Occipital lobe (tissue), 2 donors: ENCODE data around the gene CLIP2. TPM values are rescaled to one million over a fixed set of nuclear protein-coding genes. Genes with fewer than 3 reads are reported as not detected.
"Not testable (repeated sequence)": the region's sequence is repeated elsewhere in the genome, so short reads cannot be mapped to it uniquely, and the experiment has no call there.

Experiments
- DNase-seq: peaks from one replicate; lab custom pipeline; 2025; lab: John Stamatoyannopoulos, UW
- total RNA-seq: library from RNA; depleted of rRNA; stranded (reverse); fragments of >200 nt; gene quantifications from one replicate; pipeline ENCODE4 v1.2.3, GENCODE V29; 2014

CLIP2 gene
- total RNA-seq, 1 donor from 2014 or later, result 105 TPM

DNA sequence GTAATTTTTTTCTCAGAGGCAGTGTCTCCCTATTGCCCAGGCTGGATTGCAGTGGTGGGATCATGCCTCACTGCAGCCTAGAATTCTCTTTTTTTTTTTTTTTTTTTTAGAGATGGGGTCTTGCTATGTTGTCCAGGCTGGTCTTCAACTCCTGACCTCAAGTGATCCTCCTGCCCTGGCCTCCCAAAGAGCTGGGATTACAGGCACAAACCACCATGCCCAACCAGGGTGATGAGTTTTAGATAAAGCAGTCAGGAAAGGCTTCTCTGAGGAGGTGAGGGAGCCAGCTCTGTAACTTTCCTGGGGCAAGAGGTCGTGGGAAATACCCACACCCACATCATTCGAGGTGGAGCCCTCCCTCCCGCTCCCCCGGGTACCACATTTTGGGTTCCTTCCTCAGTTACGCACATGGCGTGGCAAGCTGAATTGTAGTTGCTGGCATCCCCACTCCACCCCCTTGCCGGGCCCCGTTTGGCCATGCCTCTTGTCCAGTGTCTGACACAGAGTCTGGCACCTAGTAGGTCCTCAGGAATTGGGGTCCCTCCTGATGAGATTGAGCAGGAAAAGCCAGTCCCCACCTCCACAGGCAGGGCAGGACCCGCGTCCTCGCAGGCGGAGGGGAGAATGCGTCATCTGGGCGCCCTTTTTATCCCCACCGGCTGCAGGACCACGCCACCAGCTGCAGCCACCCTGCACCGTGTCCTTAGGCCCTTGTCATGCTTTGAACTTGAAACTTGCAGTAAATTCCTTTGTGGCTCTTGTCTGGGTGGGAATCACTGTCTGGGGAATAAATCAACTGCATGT is 43.4 kb downstream of the CLIP2 start:
- no peak for DNase-seq

DNA sequence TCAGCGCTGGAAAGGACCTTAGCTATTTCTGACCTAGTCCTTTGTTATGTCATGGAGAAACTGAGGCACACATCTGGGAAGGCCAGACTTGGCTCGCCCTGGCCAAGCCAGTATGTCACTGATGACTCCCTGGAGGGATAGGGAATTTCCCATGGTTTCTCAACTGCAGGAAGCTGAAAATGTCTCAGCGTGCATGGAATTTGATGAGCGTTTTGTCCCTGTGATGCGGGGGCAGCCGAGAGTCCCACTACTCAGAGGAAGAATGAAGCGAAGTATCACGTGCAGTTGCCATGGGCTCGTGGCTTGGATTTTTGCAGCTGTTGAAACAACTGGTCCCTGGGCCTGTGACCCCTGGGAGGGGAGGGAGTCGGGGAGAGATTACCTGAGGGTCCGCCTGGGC is 44.8 kb downstream of the CLIP2 start:
- DNase-seq, result no peak

DNA sequence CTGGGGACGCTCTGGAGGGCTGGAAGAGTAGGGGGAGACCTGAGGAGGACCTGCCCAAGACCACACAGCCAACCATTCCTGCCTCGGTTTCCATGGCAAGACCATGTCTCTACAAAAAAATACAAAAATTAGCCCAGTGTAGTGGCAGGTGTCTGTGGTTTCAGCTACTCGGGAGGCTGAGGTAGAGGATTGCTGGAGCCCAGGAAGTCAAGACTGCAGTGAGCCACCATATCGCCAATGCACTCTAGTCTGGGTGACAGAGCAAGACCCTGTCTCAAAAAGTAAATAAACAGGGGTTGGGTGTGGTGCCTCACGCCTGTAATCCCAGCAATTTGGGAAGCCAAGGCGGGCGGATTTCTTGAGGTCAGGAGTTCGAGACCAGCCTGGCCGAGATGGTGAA is 48.7 kb downstream of the CLIP2 start:
- no peak for DNase-seq

DNA sequence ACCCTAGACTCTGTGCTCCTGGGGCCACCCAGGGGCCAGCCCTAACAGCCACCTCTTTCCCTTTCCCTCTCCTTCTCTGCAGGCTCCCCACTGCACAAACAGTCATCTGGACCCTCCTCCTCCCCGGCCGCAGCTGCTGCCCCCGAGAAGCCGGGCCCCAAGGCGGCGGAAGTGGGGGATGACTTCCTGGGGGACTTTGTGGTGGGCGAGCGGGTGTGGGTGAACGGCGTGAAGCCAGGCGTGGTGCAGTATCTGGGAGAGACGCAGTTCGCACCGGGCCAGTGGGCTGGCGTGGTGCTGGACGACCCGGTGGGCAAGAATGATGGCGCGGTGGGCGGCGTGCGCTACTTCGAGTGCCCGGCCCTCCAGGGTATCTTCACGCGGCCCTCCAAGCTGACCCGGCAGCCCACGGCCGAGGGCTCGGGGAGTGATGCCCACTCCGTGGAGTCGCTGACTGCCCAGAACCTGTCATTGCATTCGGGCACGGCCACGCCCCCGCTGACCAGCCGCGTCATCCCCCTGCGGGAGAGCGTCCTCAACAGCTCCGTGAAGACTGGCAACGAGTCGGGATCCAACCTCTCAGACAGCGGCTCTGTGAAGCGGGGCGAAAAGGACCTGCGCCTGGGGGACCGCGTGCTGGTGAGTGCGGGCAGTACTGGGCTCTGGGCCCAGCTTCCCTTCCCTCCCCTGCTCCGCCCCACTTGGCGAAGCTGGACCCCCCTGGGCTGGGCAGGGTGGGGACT is 49.3 kb downstream of the CLIP2 start:
- DNase-seq, result no peak

DNA sequence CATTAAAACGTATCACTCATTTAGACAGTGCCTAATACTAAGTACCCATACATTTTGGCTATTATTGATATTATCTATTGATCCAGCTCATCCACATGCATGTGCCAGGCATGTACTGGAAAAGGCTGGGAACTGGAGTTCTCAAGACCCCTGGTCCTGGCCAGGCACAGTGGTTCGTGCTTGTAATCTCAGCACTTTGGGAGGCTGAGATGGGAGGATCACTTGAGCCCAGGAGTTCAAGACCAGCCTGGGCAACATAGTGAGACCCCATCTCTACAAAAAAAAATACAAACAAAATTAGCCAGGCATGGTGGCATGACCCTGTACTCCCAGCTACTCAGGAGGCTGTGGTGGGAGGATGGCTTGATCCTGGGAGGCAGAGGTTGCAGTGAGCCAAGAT is 50.4 kb downstream of the CLIP2 start:
- not testable (repeated sequence) for DNase-seq

DNA sequence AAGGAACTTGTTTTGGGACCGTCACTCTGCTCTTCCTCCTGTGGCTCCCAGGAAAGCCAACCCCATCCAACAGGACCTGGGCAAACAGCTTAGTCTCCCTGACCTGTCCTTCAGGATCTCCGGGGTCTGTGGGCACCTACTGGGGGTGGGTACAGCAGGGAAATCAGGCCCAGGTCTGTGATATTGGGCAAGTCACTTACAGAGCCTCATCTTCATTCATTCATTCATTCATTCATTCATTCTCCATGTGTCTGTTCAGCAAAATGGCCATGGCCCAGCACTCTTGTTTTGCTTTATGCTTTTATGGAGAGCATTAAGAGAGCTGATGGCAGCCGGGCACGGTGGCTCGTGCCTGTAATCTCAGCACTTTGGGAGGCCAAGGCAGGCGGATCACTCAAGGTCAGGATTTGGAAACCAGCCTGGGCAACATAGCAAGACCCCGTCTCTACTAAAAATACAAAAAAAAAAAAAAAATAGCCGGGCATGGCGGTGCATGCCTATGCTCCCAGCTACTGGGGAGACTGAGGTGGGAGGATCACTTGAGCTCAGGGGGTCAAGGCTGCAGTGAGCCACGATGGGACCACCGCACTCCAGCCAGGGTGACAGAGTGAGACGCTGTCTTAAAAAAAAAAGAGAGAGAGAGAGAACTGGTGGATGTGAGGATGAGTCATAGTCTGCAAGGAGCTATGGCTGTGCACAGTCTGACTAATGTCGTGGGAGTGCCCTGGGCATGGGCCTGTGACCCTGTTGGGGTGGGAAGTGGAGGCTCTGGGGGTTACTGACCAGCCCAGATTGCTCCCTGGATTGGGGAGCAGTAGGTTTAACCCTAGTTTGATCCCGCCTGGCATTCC is 54.3 kb downstream of the CLIP2 start:
- DNase-seq, result peak; percentile 11

DNA sequence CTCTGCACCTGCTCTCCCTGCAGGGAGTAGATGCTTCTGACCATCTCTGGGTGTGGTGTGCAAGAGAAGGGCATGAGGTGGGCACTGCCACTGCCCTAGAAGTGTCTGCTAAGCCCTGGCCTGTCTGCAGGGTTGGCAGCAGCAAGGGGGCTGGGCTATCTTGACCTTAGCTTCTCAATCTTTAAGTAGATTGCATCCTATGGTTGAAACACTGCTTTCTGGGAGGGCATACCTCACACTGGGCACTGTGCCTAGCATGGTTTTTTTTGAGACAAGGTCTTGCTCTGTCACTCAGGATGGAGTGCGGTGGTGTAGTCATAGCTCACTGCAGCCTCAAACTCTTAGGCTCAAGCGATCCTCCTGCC is 54.9 kb downstream of the CLIP2 start:
- no peak for DNase-seq

DNA sequence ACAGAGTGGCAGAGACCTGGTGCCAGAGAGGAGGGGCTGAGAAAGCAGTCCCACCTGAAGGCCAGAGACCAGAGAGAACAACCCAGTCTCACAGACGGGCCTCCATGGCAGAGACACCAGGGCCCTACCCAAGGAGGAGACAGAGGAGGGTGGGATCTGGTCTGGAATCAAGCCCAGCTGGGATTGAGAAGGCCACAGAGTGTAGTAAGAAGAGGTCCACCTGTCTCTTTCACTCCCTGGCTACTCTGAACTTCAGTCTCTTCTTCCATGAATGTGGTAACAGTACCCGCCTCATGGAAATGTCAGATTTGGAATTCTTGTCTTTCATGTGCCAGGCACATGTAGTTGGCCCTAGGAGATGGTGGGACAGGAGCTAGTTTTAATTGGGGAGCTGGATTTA is 55.6 kb downstream of the CLIP2 start:
- no peak for DNase-seq

DNA sequence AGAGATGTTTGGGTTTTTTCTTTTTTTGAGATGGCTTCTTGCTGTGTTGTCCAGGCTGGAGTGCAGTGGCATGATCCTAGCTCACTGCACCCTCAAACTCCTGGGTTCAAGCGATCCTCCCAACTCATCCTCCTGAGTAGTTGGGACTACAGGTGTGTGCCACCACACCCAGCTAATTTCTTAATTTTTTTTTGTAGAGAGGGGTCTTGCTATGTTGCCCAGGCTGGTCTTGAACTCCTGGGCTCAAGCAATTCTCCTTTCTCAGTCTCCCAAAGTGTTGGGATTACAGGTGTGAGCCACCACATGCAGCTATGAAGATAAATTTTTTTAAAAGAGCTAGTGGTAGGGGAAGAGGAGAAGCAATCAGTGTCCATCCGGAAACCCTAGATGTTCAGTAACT is 56.8 kb downstream of the CLIP2 start:
- DNase-seq, result no peak

DNA sequence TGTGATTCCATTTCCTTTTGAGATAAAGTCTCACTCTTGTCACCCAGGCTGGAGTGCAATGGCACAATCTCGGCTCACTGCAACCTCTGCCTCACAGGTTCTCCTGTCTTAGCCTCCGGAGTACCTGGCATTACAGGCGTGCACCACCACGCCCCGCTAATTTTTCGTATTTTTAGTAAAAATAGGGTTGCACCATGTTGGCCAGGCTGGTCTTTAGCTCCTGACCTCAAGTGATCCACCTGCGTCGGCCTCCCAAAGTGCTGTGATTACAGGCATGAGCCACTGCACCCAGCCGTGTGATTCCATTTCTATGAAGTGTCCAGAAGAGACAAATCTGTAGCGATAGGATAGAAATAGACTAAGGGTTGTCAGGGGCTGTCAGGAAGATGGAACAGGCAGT is 60.4 kb downstream of the CLIP2 start:
- DNase-seq, result no peak

DNA sequence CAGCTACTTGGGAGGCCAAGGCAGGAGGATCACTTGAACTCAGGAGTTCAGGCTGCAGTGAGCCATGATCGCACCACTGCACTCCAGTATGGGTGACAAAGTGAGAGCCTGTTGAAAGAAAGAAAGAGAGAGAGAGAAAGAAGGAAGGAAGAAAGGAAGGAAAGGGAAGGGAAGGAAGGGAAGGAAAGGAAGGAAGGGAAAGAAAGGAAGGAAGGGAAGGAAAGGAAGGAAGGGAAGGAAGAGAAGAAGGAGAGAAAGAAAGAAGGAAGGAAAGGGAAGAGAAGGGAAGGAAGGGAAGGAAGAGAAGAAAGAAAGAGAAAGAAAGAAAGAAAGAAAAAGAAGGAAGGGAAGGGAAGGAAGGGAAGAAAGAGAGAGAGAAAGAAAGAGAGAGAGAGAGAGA is 61.5 kb downstream of the CLIP2 start:
- no peak for DNase-seq

DNA sequence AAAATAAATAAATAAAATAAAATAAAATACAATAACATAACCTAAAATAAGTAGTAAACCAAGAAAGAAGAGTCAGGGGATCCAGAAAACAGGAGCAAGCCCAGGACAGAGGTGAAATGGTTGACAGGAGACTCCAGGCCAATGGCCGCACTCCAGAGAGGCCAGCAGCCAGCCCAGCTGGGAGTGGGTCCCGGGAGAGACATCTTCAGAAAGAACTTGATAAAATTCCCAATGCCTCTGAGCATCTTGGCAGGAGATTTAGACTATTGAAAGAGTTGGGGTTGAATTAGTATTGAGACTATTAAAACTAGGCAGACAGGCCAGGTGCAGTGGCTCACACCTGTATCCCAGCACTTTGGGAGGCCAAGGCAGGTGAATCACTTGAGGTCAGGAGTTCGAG is 62.6 kb downstream of the CLIP2 start:
- DNase-seq, result no peak

DNA sequence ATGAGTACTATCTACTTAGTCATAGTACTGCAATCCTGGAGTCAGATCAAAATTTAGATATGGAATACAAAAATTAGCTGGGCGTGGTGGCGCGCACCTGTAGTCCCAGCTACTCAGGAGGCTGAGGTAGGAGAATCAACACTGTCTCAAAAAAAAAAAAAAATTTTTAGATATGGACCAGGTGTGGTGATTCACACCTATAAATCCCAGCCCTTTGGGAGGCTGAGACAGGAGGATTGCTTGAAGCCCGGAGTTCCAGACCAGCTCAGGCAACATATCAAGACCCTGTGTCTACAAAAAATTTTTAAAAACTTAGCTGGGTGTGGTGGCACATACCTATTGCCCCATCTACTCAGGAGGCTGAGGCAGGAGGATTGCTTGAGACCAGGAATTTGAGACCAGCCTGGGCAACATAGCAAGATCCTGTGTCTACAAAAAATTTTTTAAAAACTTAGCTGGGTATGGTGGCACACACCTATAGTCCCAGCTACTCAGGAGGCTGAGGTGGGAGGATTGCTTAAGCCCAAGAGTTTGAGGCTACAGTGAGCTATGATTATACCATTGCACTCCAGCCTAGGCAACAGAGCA is 63.4 kb downstream of the CLIP2 start:
- DNase-seq, result not testable (repeated sequence)

DNA sequence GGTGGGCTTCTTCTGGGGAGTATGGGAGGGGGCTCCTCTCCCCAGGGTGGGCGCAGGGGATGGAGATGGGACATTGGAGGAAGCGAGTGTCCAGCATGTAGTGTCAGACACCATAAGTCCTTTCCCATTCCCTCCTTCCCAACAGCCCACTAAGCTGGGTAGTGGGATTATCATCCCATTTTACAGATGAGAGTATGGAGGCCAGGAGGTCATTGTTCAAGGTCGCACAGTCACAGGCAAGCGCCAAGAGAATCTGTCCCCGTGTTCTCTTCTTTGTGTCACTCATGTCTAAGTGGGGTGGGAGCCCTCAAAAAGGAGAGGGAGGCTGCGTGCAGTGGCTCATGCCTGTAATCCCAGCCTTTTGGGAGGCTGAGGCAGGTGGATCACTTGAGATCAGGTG is 64.8 kb downstream of the CLIP2 start:
- DNase-seq, result no peak

DNA sequence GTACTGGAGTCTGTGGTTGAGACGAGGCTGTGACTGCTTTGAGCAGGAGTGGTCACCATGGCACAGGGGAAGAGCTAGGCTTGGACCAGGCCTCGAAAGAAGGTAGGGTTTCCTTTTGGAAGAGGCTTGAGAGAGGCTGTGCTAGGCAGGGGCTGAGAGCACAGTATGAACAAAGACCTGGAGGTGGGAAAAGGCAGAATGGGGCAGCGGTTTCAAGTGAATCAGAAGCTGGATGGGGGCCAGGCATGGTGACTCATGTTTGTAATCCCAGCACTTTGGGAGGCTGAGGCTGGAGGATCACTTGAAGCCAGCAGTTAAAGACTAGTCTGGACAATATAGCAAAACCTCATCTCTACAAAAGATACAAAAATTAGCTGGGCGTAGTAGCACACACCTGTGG is 65.9 kb downstream of the CLIP2 start:
- DNase-seq, result peak; percentile 42

DNA sequence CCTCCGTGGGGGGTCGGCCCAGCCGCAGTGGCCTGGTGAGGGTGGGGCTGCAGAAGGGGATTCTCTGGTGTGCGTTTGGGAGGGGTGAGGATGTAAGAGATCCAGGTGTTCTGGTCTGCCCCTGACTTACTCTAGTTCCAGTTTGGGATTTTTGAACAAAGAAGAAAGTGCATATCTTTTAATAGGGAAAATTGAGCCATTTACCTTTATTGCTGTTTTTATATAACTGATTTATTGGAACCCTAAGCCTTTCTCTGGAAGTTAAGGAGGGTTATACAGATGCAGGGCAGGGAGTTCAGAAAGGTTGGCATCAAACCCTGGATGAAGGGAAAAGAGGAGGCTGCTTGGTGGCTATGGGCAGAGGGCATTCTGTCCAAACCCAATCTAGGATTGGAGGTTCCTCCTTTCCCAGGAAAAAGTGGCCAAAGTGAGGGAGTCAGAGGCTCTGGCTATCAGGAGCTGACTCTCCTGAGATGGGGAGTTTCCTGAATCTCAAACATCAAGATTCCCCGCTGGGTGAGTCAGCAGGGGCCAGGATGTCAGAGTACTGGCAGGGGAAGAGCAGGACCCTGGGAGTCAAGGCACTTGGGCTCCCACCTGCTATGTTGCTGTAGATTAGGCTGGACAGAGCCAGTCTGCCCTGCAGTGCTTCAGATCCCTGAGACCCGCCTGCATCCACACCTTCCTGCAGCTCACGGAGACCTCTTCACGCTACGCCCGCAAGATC is 67.5 kb downstream of the CLIP2 start:
- no peak for DNase-seq

DNA sequence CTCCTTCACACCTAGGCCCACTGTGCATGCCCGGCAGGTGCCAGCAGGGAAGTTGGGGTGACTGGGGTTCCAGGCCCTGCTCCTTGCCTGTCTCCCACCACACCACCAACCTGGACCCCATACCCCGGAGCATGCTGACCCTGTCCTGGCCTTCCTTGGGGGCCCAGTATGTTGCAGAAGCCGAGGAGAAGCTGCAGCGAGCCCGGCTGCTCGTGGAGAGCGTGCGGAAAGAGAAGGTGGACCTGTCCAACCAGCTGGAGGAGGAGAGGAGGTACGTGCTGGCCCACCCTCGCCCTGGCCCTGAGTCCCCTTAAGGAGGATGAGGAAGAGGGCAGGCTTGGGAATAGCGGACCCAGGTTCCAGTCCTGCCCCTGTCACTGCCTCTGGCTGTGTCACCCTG is 70.8 kb downstream of the CLIP2 start:
- no peak for DNase-seq

DNA sequence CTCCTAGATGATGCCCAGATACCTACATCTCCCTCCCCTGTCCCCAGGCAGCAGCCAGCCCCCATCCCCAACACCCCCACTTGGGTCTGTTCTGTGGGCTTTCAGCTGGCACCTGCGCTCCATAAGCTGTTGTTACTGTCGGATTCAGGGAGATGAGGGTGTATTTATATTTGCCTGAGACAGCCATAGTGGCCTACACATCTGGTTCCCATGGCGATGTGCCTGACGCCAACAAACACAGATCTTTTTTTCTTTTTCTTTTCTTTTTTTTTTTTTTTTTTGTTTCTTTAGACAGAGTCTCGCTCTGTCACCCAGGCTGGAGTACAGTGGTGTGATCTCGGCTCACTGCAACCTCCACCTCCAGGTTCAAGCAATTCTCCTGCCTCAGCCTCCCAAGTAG is 73.1 kb downstream of the CLIP2 start:
- no peak for DNase-seq

DNA sequence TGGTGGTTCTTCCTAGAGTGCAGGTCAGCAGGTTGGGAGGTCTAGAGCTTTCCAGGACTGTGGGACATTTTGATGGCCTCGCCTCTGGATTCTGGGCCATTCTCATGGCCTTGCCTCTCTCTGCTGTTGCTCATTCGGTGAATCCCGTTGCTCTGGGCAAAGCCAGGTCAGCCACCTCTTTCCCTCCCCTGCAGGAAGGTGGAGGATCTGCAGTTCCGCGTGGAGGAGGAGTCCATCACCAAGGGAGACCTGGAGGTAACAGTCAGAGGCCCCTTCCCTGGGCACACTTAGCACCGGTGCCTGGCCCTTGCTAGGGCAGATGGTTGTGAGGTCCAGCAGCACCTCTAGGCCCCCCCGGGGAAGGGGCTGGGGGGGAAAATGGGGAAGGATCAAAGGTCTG is 74.9 kb downstream of the CLIP2 start:
- no peak for DNase-seq

DNA sequence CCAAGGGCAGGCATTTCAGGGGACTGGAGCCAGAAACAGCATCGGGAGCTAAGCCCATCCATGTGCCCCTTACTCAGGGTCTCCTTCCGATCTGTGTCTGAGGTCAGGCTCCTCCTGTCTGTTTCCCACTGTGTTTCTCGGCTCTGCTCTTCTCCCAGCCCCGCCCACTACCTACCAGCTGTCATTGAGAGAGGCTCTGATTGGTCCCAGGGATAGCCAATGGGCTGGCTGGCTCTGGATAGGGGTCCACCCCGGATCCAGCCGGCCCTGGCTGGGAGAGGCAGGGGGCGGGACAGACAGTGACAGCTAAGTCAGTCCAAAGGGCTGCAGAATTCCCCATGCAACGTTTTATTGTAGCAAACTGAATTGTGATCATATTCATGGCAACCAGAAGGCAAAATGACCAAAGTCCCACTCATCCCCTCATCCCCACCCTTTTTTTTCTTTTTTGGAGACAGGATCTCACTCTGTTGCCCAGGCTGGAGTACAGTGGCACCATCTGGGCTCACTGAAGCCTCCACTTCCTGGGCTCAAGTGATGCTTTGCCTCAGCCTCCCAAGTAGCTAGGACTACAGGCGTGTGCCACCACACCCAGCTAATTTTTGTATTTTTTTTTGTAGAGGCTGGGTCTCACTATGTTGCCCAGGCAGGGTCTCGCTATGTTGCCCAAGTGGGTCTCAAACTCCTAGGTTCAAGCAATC is 76.3 kb downstream of the CLIP2 start:
- DNase-seq, result peak; percentile 69
